ENCODE data around the gene EXTL2. TPM values are rescaled to one million over a fixed set of nuclear protein-coding genes. Genes with fewer than 3 reads are reported as not detected.
"Not testable (repeated sequence)": the region's sequence is repeated elsewhere in the genome, so short reads cannot be mapped to it uniquely, and the experiment has no call there.

The EXTL2 gene
- total RNA-seq, 1 experiment from 2014 or later, result 41.0 TPM

GRCh38 chr1:100891380-100891779, 3.3 kb downstream of the EXTL2 start (continued):
- no peak for TF ChIP-seq NFYB (CRISPR knock-in tag; conservative IDR thresholded peaks at IDR 0.05; ENCODE audit: low read depth)
- TF ChIP-seq FOXK1 (CRISPR knock-in tag; IDR thresholded peaks at IDR 0.05), result no peak
- no peak for TF ChIP-seq ZNF121 (CRISPR knock-in tag; IDR thresholded peaks at IDR 0.05)
- no peak for TF ChIP-seq ZSCAN18 (CRISPR knock-in tag; IDR thresholded peaks at IDR 0.05)
- no peak for TF ChIP-seq AR (CRISPR knock-in tag; IDR thresholded peaks at IDR 0.05)
- no peak for TF ChIP-seq IRF2 (CRISPR knock-in tag; IDR thresholded peaks at IDR 0.05; ENCODE audit: borderline replicate concordance, low read depth)
- no peak for TF ChIP-seq FOXP1 (CRISPR knock-in tag; IDR thresholded peaks at IDR 0.05; ENCODE audit: borderline replicate concordance)
- no peak for TF ChIP-seq TEAD1 (CRISPR knock-in tag; IDR thresholded peaks at IDR 0.05)
- no peak for TF ChIP-seq ETV6 (CRISPR knock-in tag; IDR thresholded peaks at IDR 0.05)
- no peak for TF ChIP-seq JAZF1 (CRISPR knock-in tag; IDR thresholded peaks at IDR 0.05)
- no peak for TF ChIP-seq ARID4B (CRISPR knock-in tag; IDR thresholded peaks at IDR 0.05; ENCODE audit: borderline replicate concordance)

GRCh38 chr1:100889869-100890482, 4.7 kb downstream of the EXTL2 start:
- H3K27ac Mint-ChIP-seq; POLR2A ChIA-PET; H3K27me3 Mint-ChIP-seq (ENCODE audit: low read depth); H3K4me3 Mint-ChIP-seq; ATAC-seq; DNase-seq (ENCODE audit: low spot score); CTCF ChIA-PET: not testable (repeated sequence)
- Mint-ChIP-seq H3K9me3 (peaks cover 46% of the 10 kb centered on the region), H3K4me1 (peaks cover 13% of the 10 kb centered on the region), H3K36me3 (peaks cover 59% of the 10 kb centered on the region)

GRCh38 chr1:100889007-100889406, 5.6 kb downstream of the EXTL2 start:
- H3K27ac Mint-ChIP-seq; DNase-seq (ENCODE audit: low spot score); CTCF ChIA-PET; POLR2A ChIA-PET; H3K4me3 Mint-ChIP-seq; ATAC-seq; H3K27me3 Mint-ChIP-seq (ENCODE audit: low read depth): not testable (repeated sequence)
- Mint-ChIP-seq H3K36me3 (peaks cover 56% of the 10 kb centered on the region), H3K4me1 (peaks cover 13% of the 10 kb centered on the region), H3K9me3 (peaks cover 46% of the 10 kb centered on the region)

- CTCF ChIA-PET, result no interaction called here
- no peak for DNase-seq (ENCODE audit: low spot score)
- POLR2A ChIA-PET, result no interaction called here
- TF ChIP-seq SMAD4 (CRISPR knock-in tag; IDR thresholded peaks at IDR 0.05), result no peak
- no peak for TF ChIP-seq NR1H2 (CRISPR knock-in tag; IDR thresholded peaks at IDR 0.05)
- TF ChIP-seq ZNF671 (CRISPR knock-in tag; IDR thresholded peaks at IDR 0.05), result no peak
- no peak for TF ChIP-seq FOXK1 (CRISPR knock-in tag; IDR thresholded peaks at IDR 0.05)
- TF ChIP-seq USF1 (CRISPR knock-in tag; IDR thresholded peaks at IDR 0.05), result no peak
- no peak for TF ChIP-seq PREB (CRISPR knock-in tag; IDR thresholded peaks at IDR 0.05; ENCODE audit: borderline replicate concordance)
- TF ChIP-seq ZNF281 (CRISPR knock-in tag; IDR thresholded peaks at IDR 0.05), result no peak
Measured at GRCh38 chr1:100883963-100884362, 10.7 kb downstream of the EXTL2 start.

More at GRCh38 chr1:100883963-100884362, 10.7 kb downstream of the EXTL2 start:
- H3K4me1 Mint-ChIP-seq, result no peaks in the 10 kb centered on the region; the same call in 1 of the 2 replicates
- H3K27ac Mint-ChIP-seq, result no peak overlapping the region
- peaks cover 17% of the 10 kb centered on the region for H3K36me3 Mint-ChIP-seq
- H3K9me3 Mint-ChIP-seq, result peaks cover 11% of the 10 kb centered on the region
- no peak for ATAC-seq
- no peak overlapping the region for H3K4me3 Mint-ChIP-seq
- H3K27me3 Mint-ChIP-seq (ENCODE audit: low read depth), result no peaks in the 10 kb centered on the region
